ENCODE results near the gene FCMR. TPM values are rescaled to one million over a fixed set of nuclear protein-coding genes. Genes with fewer than 3 reads are reported as not detected.

The FCMR gene
- total and polyA plus RNA-seq, 2 experiments from 2014 or later: 0.84 TPM; not detected in 1

- no peak overlapping the region for H3K27ac ChIP-seq (ENCODE audit: low read depth)
- ATAC-seq: no peak
- Mint-ChIP-seq H3K4me1 (no peaks in the 10 kb centered on the region), H3K36me3 (ENCODE audit: low read depth) (no peaks in the 10 kb centered on the region), H3K9me3 (no peaks in the 10 kb centered on the region), H3K27me3 (ENCODE audit: insufficient read depth, low read depth, poor library complexity) (peaks cover 4% of the 10 kb centered on the region), H3K27ac (no peak overlapping the region), H3K4me3 (no peak overlapping the region)
- H3K9me2 ChIP-seq (ENCODE audit: insufficient read depth): no peaks in the 10 kb centered on the region; the same call in 1 of the 2 replicates
- no peak overlapping the region for H3K4me3 ChIP-seq
- H2AFZ ChIP-seq: no peak overlapping the region
- no peaks in the 10 kb centered on the region for H4K20me1 ChIP-seq (replicated peaks; ENCODE audit: insufficient read depth)
- H3K4me1 ChIP-seq (ENCODE audit: insufficient read depth): no peaks in the 10 kb centered on the region
- TF ChIP-seq POLR2AphosphoS5 (IDR thresholded peaks at IDR 0.05; ENCODE audit: low read depth): no peak
- TF ChIP-seq ETS1 (IDR thresholded peaks at IDR 0.05): no peak
- TF ChIP-seq NANOG (IDR thresholded peaks at IDR 0.05; ENCODE audit: borderline replicate concordance): no peak
- TF ChIP-seq ZNF114 (CRISPR knock-in tag; IDR thresholded peaks at IDR 0.05): no peak
- TF ChIP-seq STAT1 (IDR thresholded peaks at IDR 0.05; ENCODE audit: unreplicated experiment): no peak
- TF ChIP-seq, protein P1, sequence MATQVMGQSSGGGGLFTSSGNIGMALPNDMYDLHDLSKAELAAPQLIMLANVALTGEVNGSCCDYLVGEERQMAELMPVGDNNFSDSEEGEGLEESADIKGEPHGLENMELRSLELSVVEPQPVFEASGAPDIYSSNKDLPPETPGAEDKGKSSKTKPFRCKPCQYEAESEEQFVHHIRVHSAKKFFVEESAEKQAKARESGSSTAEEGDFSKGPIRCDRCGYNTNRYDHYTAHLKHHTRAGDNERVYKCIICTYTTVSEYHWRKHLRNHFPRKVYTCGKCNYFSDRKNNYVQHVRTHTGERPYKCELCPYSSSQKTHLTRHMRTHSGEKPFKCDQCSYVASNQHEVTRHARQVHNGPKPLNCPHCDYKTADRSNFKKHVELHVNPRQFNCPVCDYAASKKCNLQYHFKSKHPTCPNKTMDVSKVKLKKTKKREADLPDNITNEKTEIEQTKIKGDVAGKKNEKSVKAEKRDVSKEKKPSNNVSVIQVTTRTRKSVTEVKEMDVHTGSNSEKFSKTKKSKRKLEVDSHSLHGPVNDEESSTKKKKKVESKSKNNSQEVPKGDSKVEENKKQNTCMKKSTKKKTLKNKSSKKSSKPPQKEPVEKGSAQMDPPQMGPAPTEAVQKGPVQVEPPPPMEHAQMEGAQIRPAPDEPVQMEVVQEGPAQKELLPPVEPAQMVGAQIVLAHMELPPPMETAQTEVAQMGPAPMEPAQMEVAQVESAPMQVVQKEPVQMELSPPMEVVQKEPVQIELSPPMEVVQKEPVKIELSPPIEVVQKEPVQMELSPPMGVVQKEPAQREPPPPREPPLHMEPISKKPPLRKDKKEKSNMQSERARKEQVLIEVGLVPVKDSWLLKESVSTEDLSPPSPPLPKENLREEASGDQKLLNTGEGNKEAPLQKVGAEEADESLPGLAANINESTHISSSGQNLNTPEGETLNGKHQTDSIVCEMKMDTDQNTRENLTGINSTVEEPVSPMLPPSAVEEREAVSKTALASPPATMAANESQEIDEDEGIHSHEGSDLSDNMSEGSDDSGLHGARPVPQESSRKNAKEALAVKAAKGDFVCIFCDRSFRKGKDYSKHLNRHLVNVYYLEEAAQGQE (IDR thresholded peaks at IDR 0.05; ENCODE audit: unreplicated experiment): no peak
- TF ChIP-seq JUNB (IDR thresholded peaks at IDR 0.05; ENCODE audit: unreplicated experiment): no peak
- TF ChIP-seq ZNF462 (CRISPR knock-in tag; IDR thresholded peaks at IDR 0.05): no peak
- no peak for TF ChIP-seq CREB1 (CRISPR knock-in tag; IDR thresholded peaks at IDR 0.05; ENCODE audit: low read depth)
- no peak for TF ChIP-seq EZH2 (IDR thresholded peaks at IDR 0.05; ENCODE audit: low read depth, unreplicated experiment)
- TF ChIP-seq EZH2phosphoT487 (IDR thresholded peaks at IDR 0.05; ENCODE audit: unreplicated experiment): no peak
- TF ChIP-seq CTCF (conservative IDR thresholded peaks at IDR 0.05; ENCODE audit: low read depth in 2 of 2): no peak
- no peak for TF ChIP-seq ZNF331 (CRISPR knock-in tag; IDR thresholded peaks at IDR 0.05; ENCODE audit: low read depth)
- no peak overlapping the region for H3K4me2 ChIP-seq
- H3K79me2 ChIP-seq (replicated peaks; ENCODE audit: insufficient read depth): no peaks in the 10 kb centered on the region
- H3K36me3 ChIP-seq (ENCODE audit: insufficient read depth): no peaks in the 10 kb centered on the region
- no peak for DNase-seq (ENCODE audit: low spot score)
- H3K27me3 ChIP-seq (ENCODE audit: insufficient read depth): no peaks in the 10 kb centered on the region
- H3F3A ChIP-seq (replicated peaks; ENCODE audit: low read depth): no peaks in the 10 kb centered on the region
Observed at GRCh38 chr1:206962272-206962671, 40.5 kb upstream of the FCMR start.
